Cardiac muscle cell (in vitro differentiated cells and primary cell): ENCODE results near the gene ITGA2B. TPM values are rescaled to one million over a fixed set of nuclear protein-coding genes. Genes with fewer than 3 reads are reported as not detected.
A peak's percentile ranks its signal among the peaks of the same experiment; 100 is the strongest.

Source experiments
- DNase-seq, 2 donors: peaks; one replicate each; pipeline versions ENCODE4 v3.0.0 to v3.0.0-alpha.2; 2010 to 2017; ENCODE audit warnings: low read depth in 1 of 2, low spot score in 1 of 2
- H3K27ac ChIP-seq: fragments of 200-600 bp; sonication (generic); 2 replicates; pipeline ENCODE4 v1.5.1; 2016
- H3K27me3 ChIP-seq: fragments of 200-600 bp; sonication (generic); 2 replicates; pipeline ENCODE4 v1.6.0; 2016; ENCODE audit warnings: control low read depth
- H3K36me3 ChIP-seq: fragments of 200-600 bp; sonication (generic); 2 replicates; pipeline ENCODE4 v1.5.1; 2016; ENCODE audit warnings: control low read depth
- H3K4me1 ChIP-seq: fragments of 200-600 bp; sonication (generic); 2 replicates; pipeline ENCODE4 v1.8.1; 2017; ENCODE audit warnings: low read depth, mild to moderate bottlenecking, mixed run types
- H3K4me3 ChIP-seq: fragments of 200-600 bp; sonication (generic); 2 replicates; pipeline ENCODE4 v1.5.1; 2016; ENCODE audit warnings: mild to moderate bottlenecking
- H3K9me3 ChIP-seq: fragments of 200-600 bp; sonication (generic); 2 replicates; pipeline ENCODE4 v1.5.1; 2017; ENCODE audit warnings: low read depth, mild to moderate bottlenecking, control low read depth
- polyA plus RNA-seq: library from polyadenylated mRNA; unstranded; fragments of >200 nt; fragmentation: Nextera tagmentation; extraction: Ambion mirVana; gene quantifications from 2 replicates; pipeline ENCODE4 v1.2.1, GENCODE V29; 2016
- total RNA-seq: library from RNA; depleted of rRNA; stranded (reverse); fragments of >200 nt; gene quantifications from 2 replicates; pipeline ENCODE4 v1.2.3, GENCODE V29; 2016
- TF ChIP-seq, protein P1 (sequence below): IDR thresholded peaks from 2 replicates; pipeline ENCODE4 v1.5.1; 2012; ENCODE audit warnings: low read depth, mild to moderate bottlenecking, low read length

ITGA2B gene
- total and polyA plus RNA-seq, 2 experiments from 2014 or later: 0.56 to 11.0 TPM

DNA sequence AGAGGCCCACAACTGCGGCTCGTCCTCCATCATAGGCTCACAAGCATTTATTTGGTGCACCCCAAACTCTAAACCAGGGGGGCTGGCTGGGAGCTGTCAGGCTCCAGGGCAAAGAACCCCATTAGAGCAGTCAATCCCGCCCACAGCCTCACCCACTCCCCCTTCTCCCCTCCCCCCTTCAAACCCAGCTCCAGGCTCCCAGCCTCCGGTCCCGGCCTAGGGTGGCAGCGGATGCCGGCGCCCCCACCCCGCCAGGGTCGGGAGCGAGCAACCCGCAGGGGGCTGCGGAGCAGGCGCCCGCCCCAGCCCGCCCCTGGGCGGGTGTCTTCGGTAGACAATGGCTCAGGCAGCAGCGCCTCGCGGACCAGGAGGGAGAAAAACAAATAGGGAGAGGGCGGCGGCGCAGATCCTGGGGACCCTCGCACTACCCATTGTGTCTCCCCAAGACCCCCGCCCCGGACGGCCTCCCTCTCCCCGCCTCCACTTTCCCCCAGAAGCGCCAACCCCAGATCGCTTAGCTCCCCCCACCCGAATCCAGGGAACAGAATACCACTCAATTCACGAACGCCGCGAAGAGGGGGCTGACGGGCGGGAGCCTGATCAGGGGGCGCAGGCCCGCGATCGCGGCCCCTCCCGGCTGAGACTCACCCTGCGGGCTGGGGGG, 26.4 kb downstream of the ITGA2B start:
- Histone ChIP-seq H3K27me3 (peaks cover 21% of the 10 kb centered on the region), H3K4me1 (peaks cover 30% of the 10 kb centered on the region), H3K4me3 (peak overlapping the region; percentile 84), H3K27ac (no peak overlapping the region), H3K36me3 (no peaks in the 10 kb centered on the region), H3K9me3 (no peaks in the 10 kb centered on the region)
- TF ChIP-seq, protein P1, sequence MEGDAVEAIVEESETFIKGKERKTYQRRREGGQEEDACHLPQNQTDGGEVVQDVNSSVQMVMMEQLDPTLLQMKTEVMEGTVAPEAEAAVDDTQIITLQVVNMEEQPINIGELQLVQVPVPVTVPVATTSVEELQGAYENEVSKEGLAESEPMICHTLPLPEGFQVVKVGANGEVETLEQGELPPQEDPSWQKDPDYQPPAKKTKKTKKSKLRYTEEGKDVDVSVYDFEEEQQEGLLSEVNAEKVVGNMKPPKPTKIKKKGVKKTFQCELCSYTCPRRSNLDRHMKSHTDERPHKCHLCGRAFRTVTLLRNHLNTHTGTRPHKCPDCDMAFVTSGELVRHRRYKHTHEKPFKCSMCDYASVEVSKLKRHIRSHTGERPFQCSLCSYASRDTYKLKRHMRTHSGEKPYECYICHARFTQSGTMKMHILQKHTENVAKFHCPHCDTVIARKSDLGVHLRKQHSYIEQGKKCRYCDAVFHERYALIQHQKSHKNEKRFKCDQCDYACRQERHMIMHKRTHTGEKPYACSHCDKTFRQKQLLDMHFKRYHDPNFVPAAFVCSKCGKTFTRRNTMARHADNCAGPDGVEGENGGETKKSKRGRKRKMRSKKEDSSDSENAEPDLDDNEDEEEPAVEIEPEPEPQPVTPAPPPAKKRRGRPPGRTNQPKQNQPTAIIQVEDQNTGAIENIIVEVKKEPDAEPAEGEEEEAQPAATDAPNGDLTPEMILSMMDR: no peak
- peak in 1 of 2 donors; percentile 53 for DNase-seq

- H3K9me3 ChIP-seq: no peaks in the 10 kb centered on the region
- peaks cover 30% of the 10 kb centered on the region for H3K4me1 ChIP-seq
- DNase-seq: no peak
- H3K4me3 ChIP-seq: peak overlapping the region; percentile 84
- peaks cover 21% of the 10 kb centered on the region for H3K27me3 ChIP-seq
- TF ChIP-seq, protein P1: no peak
- no peak overlapping the region for H3K27ac ChIP-seq
- H3K36me3 ChIP-seq: no peaks in the 10 kb centered on the region
These were observed 26.9 kb downstream of the ITGA2B start for GRCh38 chr17:44362459-44362948.

DNA sequence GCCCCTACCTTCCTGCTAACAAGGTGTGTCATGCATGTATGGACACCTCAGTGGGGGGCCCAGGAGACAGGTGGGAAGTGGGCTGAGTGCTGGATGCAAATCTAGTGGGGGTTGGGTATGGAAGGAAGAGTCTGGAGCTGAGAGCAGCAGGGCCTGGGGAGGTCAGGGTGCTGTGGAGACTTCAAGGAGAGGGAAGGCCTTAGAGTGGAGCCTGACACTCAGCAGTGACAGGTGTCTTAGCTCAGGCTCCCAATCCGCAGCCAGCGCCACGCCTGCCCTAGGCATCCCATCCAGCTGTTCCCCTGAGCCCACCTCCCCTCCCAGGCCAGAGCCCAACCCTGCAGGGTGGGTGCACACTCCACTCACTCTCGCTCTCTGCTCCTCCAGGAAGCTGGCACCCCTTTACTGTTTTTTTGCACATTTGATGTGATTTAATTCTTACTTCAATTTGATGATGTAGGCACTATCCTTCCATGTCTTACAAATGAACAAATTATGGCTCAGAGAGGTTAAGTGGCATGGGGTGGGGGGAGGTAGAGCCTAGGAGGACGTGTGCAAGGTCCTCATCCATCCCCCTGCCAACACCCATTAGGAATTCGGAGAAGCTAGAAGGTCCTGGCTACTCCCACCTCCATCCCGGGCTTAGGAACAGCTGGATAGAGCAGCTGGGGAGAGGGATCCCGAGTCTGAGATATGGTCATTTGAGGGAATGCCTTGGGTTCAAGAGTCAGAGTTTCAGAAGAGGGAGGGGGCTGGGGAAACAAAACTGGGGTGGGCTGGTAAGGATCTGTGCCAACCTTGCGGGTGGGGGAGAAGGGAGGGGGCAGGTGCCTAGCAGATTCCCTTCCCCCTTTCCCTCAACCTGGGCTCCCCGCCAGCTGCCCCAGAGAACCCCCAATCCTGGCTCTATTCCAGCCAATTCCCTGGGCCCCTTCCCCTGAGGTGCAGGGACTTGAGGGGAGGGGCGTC, 27.9 kb downstream of the ITGA2B start:
- Histone ChIP-seq H3K27me3 (peaks cover 17% of the 10 kb centered on the region), H3K36me3 (no peaks in the 10 kb centered on the region), H3K4me3 (peak overlapping the region; percentile 84), H3K4me1 (peaks cover 30% of the 10 kb centered on the region), H3K9me3 (no peaks in the 10 kb centered on the region), H3K27ac (no peak overlapping the region)
- TF ChIP-seq, protein P1: no peak
- no peak for DNase-seq

DNA sequence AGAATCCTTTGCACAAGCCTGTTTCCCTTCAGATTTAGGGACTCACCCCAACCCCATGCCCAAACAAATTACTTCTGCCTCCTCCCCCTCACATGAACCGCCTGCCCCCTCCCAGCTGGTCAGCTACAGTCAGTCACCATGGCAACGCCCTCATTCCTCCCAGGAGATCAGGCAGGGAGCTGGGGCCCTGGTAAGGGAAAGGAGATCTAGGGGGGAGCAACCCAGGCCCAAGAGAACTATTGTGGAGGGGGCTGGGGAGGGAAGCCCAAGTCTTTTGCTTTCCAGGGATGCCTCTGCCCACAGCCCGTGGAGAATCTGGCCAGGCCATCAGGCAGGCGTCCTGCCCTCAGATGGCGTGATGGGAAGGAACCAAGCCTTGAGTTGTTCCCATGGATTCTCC, 28.6 kb downstream of the ITGA2B start:
- TF ChIP-seq, protein P1: no peak
- peaks cover 30% of the 10 kb centered on the region for H3K4me1 ChIP-seq

DNA sequence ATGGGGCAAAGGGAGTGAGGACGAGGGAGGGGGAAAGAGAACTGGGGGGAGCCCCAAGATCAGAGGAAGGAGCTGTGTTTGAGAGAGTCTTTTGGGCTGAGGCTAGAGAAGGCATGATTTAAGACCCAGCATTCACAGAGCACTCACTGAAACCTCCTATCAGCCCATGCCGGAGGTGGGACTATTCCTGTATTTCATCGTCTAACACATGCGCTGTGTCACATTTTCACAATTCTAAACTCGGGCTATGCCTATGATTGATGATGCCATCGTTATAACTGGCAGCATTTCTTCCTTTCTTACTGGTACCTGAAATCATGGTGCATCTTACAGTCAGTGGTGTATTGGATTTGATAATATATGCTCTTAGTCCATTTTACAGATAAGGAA, 29.3 kb downstream of the ITGA2B start:
- peaks cover 30% of the 10 kb centered on the region for H3K4me1 ChIP-seq
- no peaks in the 10 kb centered on the region for H3K9me3 ChIP-seq
- H3K27ac ChIP-seq: no peak overlapping the region
- peaks cover 6% of the 10 kb centered on the region for H3K27me3 ChIP-seq
- TF ChIP-seq, protein P1: no peak
- no peaks in the 10 kb centered on the region for H3K36me3 ChIP-seq
- no peak for DNase-seq
- no peak overlapping the region for H3K4me3 ChIP-seq

More for the DNA sequence above, 28.6 kb downstream of the ITGA2B start:
- H3K9me3 ChIP-seq: no peaks in the 10 kb centered on the region
- H3K36me3 ChIP-seq: no peaks in the 10 kb centered on the region
- peaks cover 11% of the 10 kb centered on the region for H3K27me3 ChIP-seq
- H3K27ac ChIP-seq: no peak overlapping the region
- H3K4me3 ChIP-seq: no peak overlapping the region
- DNase-seq: peak; percentile 42 to 63
